HFFc6 (cell line): Measurements from ENCODE around the gene SLC25A48. TPM values are rescaled to one million over a fixed set of nuclear protein-coding genes. Genes with fewer than 3 reads are reported as not detected.

Experiments used
- DNase-seq: peaks from one replicate; pipeline ENCODE4 v3.0.0-alpha.2; 2018
- H3K27ac Mint-ChIP-seq: 2 replicates; pipeline ENCODE4 v1.8.0; 2020; ENCODE audit warnings: mild to moderate bottlenecking, mixed read lengths
- H3K27me3 Mint-ChIP-seq: 2 replicates; pipeline ENCODE4 v1.8.0; 2021; ENCODE audit warnings: mild to moderate bottlenecking, moderate library complexity, mixed read lengths; ENCODE audit not compliant: insufficient read depth
- H3K36me3 Mint-ChIP-seq: 2 replicates; pipeline ENCODE4 v1.8.0; 2021; ENCODE audit warnings: low read depth, mixed read lengths
- H3K4me1 Mint-ChIP-seq: 2 replicates; pipeline ENCODE4 v1.8.0; 2020; ENCODE audit warnings: low read depth, mixed read lengths
- H3K4me3 Mint-ChIP-seq: 2 replicates; pipeline ENCODE4 v1.8.0; 2020; ENCODE audit warnings: mild to moderate bottlenecking, moderate library complexity, mixed read lengths
- H3K9me3 Mint-ChIP-seq: 2 replicates; pipeline ENCODE4 v1.8.0; 2020; ENCODE audit warnings: mild to moderate bottlenecking, mixed read lengths
- CTCF ChIP-seq: fragments of 200-600 bp; sonication (generic); IDR thresholded peaks from 2 replicates; pipeline ENCODE4 v1.5.0; 2021; ENCODE audit warnings: antibody characterized with exemption, mild to moderate bottlenecking
- total RNA-seq, 6 experiments: library from RNA; stranded (reverse); fragmentation: NEBNext Ultra II Directional; extraction: Animal tissue kit (Norgen Biotek cat#: 25700); gene quantifications; 2 replicates in 1 of 6; 3 replicates in 5 of 6; pipeline ENCODE4 v1.2.3, GENCODE V29; 2021

Gene SLC25A48
- total RNA-seq, 6 experiments from 2014 or later = not detected

- no peak for DNase-seq
- Mint-ChIP-seq H3K36me3 (no peaks in the 10 kb centered on the region), H3K27me3 (peaks cover 19% of the 10 kb centered on the region)
These were observed 59.8 kb downstream of the SLC25A48 start for GRCh38 chr5:135894276-135894675.

DNA sequence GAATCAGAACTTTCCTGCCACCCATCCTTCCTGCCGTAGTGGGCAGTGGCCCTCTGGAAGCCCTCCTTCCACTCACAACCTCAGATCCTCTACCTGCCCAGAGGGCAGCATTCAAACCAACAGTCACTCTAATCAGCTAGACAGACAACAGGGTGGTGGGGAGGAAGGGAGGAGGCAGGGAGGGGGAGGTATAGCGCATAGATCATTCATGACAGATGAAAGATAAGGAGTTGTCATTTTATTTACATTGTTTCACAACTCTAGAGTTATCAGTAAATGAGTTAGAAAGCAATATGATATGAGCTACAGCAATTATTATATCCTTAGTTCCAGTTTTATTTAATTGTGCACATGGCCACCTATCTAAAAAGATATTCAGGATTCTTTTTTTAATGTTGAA, 60.3 kb downstream of the SLC25A48 start:
- Mint-ChIP-seq H3K36me3 (no peaks in the 10 kb centered on the region), H3K4me3 (no peak overlapping the region), H3K4me1 (peaks cover 5% of the 10 kb centered on the region; the same call in 1 of the 2 replicates), H3K9me3 (no peaks in the 10 kb centered on the region), H3K27ac (no peak overlapping the region), H3K27me3 (peaks cover 18% of the 10 kb centered on the region)
- no peak for DNase-seq
- no peak for TF ChIP-seq CTCF

More at GRCh38 chr5:135894276-135894675, 59.8 kb downstream of the SLC25A48 start:
- no peaks in the 10 kb centered on the region for H3K9me3 Mint-ChIP-seq
- H3K27ac Mint-ChIP-seq = no peak overlapping the region
- no peak overlapping the region for H3K4me3 Mint-ChIP-seq
- TF ChIP-seq CTCF = no peak
- peaks cover 5% of the 10 kb centered on the region; the same call in 1 of the 2 replicates for H3K4me1 Mint-ChIP-seq

DNA sequence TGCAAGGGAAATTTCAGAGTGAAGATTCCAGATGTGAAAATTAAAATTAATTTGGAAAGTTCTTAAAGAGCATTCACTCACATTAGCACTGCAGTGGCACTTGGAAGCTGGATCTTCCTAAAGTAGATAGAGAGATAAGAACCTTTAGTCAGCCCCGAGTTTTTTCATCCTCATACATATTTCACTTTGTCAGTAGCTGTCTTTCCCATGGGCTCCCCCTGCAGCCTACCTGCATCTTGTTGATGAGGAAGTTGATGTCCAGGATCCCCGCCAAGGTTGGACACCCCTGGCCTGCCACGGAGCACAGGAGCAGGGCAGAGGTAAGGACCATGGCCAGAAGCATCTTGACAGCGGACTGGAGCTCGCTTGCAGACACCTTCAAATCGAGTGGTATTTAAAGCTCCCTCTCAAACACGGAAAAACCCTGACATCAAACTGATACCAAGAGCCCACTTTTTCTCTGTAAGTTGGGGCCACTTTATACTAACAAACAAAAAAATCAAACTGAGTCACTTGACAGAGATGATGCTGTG, 61.1 kb downstream of the SLC25A48 start, which contains the start of gene IL9:
Gene IL9, minus strand, starts transcription at position 368 of the 533 bp plus-strand sequence. Its CDS starts 25 bp downstream, at position 343.
- no peak for TF ChIP-seq CTCF
- Mint-ChIP-seq H3K4me1 (peaks cover 5% of the 10 kb centered on the region; the same call in 1 of the 2 replicates), H3K36me3 (no peaks in the 10 kb centered on the region), H3K9me3 (no peaks in the 10 kb centered on the region), H3K27me3 (peaks cover 18% of the 10 kb centered on the region), H3K27ac (no peak within 1 kb of the TSS), H3K4me3 (no peak within 1 kb of the TSS)
- no peak for DNase-seq

DNA sequence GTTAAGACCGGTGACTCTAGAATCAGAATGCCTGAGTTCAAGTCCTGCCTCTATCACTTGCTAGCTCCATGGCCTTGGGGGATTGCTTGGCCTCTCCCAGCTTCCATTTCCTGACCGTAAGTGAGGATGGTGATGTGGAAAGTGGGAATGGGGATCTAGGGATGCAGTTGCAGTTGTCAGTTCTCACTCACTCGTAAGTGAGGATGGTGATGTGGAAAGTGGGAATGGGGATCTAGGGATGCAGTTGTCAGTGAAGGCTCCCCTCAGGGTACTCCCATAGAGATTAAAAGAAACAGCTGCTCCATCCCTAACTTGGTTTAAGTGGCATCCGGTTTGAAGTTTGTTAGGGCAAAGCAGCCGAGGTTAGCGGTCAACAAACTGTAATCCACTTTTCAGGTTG, 64.2 kb downstream of the SLC25A48 start:
- peaks cover 20% of the 10 kb centered on the region for H3K27me3 Mint-ChIP-seq
- no peaks in the 10 kb centered on the region for H3K9me3 Mint-ChIP-seq
- no peak for DNase-seq
- no peaks in the 10 kb centered on the region for H3K36me3 Mint-ChIP-seq
- no peak overlapping the region for H3K4me3 Mint-ChIP-seq
- H3K27ac Mint-ChIP-seq = no peak overlapping the region
- TF ChIP-seq CTCF = no peak
- H3K4me1 Mint-ChIP-seq = no peaks in the 10 kb centered on the region

DNA sequence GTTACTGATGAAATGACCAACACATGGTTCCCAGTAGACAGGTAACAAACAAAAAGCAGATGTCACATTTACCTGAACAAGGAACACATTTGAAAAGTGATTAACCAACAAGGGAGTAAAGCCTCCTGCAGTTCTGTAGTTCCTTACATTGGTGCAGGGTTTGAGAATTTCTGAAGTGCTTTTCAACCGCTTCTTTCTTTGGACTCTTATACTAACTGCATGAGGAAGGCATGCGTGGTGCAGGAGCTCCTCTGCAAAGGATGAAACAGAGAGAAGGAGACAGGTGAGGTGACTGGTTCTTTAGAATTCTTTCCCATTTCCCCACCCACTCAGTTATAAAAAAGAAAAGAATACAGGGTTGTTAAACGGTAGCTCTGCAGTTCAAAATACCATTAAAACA, 65.8 kb downstream of the SLC25A48 start:
- no peak for TF ChIP-seq CTCF
- H3K9me3 Mint-ChIP-seq = no peaks in the 10 kb centered on the region
- no peak overlapping the region for H3K4me3 Mint-ChIP-seq
- H3K27me3 Mint-ChIP-seq = peaks cover 24% of the 10 kb centered on the region
- H3K4me1 Mint-ChIP-seq = no peaks in the 10 kb centered on the region
- no peak for DNase-seq
- no peaks in the 10 kb centered on the region for H3K36me3 Mint-ChIP-seq
- H3K27ac Mint-ChIP-seq = no peak overlapping the region
